ENCODE measurements around the gene NR2C2. TPM values are rescaled to one million over a fixed set of nuclear protein-coding genes. Genes with fewer than 3 reads are reported as not detected.

The NR2C2 gene
- polyA plus RNA-seq (2013, experiment 1 of 2): 17.7 TPM
- 17.2 TPM for polyA plus RNA-seq (2013, experiment 2 of 2)

DNA sequence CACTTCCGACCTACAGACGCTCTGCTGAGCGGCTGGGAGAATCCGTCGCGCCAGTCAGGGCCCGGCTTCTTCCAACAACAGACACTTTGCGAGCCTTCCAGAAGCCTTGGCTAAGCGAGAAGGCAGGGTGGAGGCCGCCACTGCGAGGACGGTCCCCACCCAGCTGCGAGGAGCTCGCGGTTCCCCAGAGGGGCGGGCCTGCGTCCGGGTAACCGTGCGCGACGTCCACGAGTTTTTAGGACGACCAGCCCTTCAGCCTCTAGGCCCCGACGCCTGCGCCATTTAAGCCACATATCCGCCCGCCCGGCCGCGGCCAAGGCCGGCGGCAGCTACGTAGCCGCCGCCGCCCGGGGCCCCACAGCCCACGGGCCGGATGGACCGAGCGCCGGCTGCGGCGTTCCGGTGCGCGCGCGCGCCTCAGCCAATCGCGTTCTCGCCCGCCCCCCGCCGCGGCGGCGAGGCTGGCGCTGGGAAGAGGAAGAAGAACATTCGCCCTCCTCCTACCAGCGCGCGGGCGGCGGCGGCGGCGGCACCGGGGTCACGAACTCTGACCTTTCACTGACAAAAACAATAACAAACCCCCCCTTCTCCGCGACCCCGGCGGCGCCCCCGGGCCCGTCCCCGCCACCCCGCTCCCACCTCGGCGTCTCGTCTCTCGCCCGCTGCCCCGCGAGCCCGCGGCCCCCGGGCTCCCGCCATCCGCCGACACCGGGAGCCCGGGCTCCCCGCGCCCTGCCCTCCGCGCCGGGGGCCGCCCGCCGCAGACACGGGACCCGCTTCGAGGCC lies at the start of gene NR2C2:
NR2C2 (plus strand) TSS at position 484 of the 786 bp plus-strand sequence. CDS start 56,332 bp downstream, outside the sequence.
- H3K4ac ChIP-seq (ENCODE audit: low read depth, low read length): peak within 1 kb of the TSS; percentile 98
- H3K9ac ChIP-seq (ENCODE audit: low read length): peak within 1 kb of the TSS; percentile 99
- peak within 1 kb of the TSS; percentile 76 for H2BK120ac ChIP-seq (ENCODE audit: low read depth, low read length)
- peak; percentile 87 for DNase-seq
- H3K36me3 ChIP-seq (ENCODE audit: control insufficient read depth, insufficient read depth, low read length): peaks cover 7% of the 10 kb centered on the region
- H3K23ac ChIP-seq (ENCODE audit: low read length): peak within 1 kb of the TSS; percentile 90
- H3K4me2 ChIP-seq (ENCODE audit: low read length): peak within 1 kb of the TSS; percentile 88
- no peak within 1 kb of the TSS for H2AK5ac ChIP-seq (ENCODE audit: low read length)
- no peaks in the 10 kb centered on the region for H3K27me3 ChIP-seq (ENCODE audit: insufficient read depth, low read length, poor library complexity)
- H3K27ac ChIP-seq (ENCODE audit: low read depth, low read length): peak within 1 kb of the TSS; percentile 99
- WGBS (ENCODE audit: extremely low coverage, insufficient coverage, low lambda C conversion rate): no CpG with 5 or more reads among the region's 108 CpGs
- H3K79me2 ChIP-seq (ENCODE audit: control insufficient read depth, insufficient read depth, low read length): peaks cover 64% of the 10 kb centered on the region
- H3K4me3 ChIP-seq (ENCODE audit: low read length): peak within 1 kb of the TSS; percentile 93
- H3K56ac ChIP-seq (ENCODE audit: low read length): peak within 1 kb of the TSS; percentile 99
- peak within 1 kb of the TSS; percentile 93 for H2BK5ac ChIP-seq (ENCODE audit: low read length)
- H3K4me1 ChIP-seq (ENCODE audit: control insufficient read depth, low read depth, low read length): peaks cover 6% of the 10 kb centered on the region
- H4K5ac ChIP-seq (ENCODE audit: low read length): no peak within 1 kb of the TSS
- H3K79me1 ChIP-seq (ENCODE audit: low read length): peaks cover 24% of the 10 kb centered on the region
- peak within 1 kb of the TSS; percentile 100 for H3K18ac ChIP-seq (ENCODE audit: low read length)
- no peak within 1 kb of the TSS for H2BK15ac ChIP-seq (replicated peaks; ENCODE audit: low read depth)
- H4K8ac ChIP-seq (ENCODE audit: low read depth, low read length): no peak within 1 kb of the TSS

- no peak overlapping the region for H2BK5ac ChIP-seq (ENCODE audit: low read length)
- DNase-seq: no peak
- H3K4me3 ChIP-seq (ENCODE audit: low read length): no peak overlapping the region
- H2BK15ac ChIP-seq (replicated peaks; ENCODE audit: low read depth): no peak overlapping the region
- H3K4me2 ChIP-seq (ENCODE audit: low read length): no peak overlapping the region
- H3K56ac ChIP-seq (ENCODE audit: low read length): no peak overlapping the region
- H4K8ac ChIP-seq (ENCODE audit: low read depth, low read length): no peak overlapping the region
- H4K5ac ChIP-seq (ENCODE audit: low read length): no peak overlapping the region
- H3K27ac ChIP-seq (ENCODE audit: low read depth, low read length): no peak overlapping the region
- no peaks in the 10 kb centered on the region for H3K4me1 ChIP-seq (ENCODE audit: control insufficient read depth, low read depth, low read length)
- H3K18ac ChIP-seq (ENCODE audit: low read length): no peak overlapping the region
- H3K23ac ChIP-seq (ENCODE audit: low read length): no peak overlapping the region
- H3K27me3 ChIP-seq (ENCODE audit: insufficient read depth, low read length, poor library complexity): no peaks in the 10 kb centered on the region
- no CpG with 5 or more reads among the region's 7 CpGs for WGBS (ENCODE audit: extremely low coverage, insufficient coverage, low lambda C conversion rate)
- H3K36me3 ChIP-seq (ENCODE audit: control insufficient read depth, insufficient read depth, low read length): no peaks in the 10 kb centered on the region
- H3K79me1 ChIP-seq (ENCODE audit: low read length): no peaks in the 10 kb centered on the region
- H3K79me2 ChIP-seq (ENCODE audit: control insufficient read depth, insufficient read depth, low read length): no peaks in the 10 kb centered on the region
- H3K4ac ChIP-seq (ENCODE audit: low read depth, low read length): no peak overlapping the region
- H2BK120ac ChIP-seq (ENCODE audit: low read depth, low read length): no peak overlapping the region
- no peak overlapping the region for H2AK5ac ChIP-seq (ENCODE audit: low read length)
- no peak overlapping the region for H3K9ac ChIP-seq (ENCODE audit: low read length)
Observed at GRCh38 chr3:14898929-14899328, 48.5 kb upstream of the NR2C2 start.

DNA sequence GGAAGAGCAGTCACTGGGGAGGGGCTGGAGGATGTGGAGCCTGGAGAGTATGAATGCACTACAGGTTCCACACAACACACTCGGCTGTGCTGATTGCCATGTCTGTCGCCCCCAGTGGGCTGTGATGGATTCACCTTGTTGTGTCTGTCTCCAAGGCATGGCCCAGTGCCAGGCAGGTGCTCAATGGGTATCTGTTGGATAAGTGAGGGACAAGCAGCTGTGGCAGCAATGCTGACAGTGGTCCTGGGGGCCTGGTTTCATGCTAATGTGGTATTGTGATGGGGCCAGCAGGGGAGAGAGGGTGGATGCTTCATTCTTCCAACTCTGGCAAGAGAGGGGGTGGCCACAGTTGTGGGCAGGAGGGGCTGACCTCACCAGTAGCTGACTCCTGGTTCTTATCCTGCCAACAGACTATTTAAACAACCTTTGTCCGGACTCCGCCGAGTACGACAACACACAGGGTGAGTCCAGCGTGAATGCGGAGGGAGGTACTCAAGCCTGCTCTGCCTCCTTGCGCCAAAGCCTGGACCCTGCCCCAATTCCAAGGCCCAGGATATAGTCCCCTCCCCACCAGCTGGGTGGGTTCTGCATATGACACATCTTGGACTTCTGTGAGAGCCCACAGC lies 47.3 kb upstream of the NR2C2 start:
- Histone ChIP-seq H3K4me3 (ENCODE audit: low read length) (no peak overlapping the region), H3K79me2 (ENCODE audit: control insufficient read depth, insufficient read depth, low read length) (no peaks in the 10 kb centered on the region), H2BK5ac (ENCODE audit: low read length) (no peak overlapping the region), H3K56ac (ENCODE audit: low read length) (no peak overlapping the region), H3K9ac (ENCODE audit: low read length) (no peak overlapping the region), H3K18ac (ENCODE audit: low read length) (no peak overlapping the region), H3K79me1 (ENCODE audit: low read length) (no peaks in the 10 kb centered on the region), H3K23ac (ENCODE audit: low read length) (no peak overlapping the region), H3K27ac (ENCODE audit: low read depth, low read length) (no peak overlapping the region), H3K27me3 (ENCODE audit: insufficient read depth, low read length, poor library complexity) (no peaks in the 10 kb centered on the region), H4K5ac (ENCODE audit: low read length) (no peak overlapping the region), H2BK120ac (ENCODE audit: low read depth, low read length) (no peak overlapping the region), H4K8ac (ENCODE audit: low read depth, low read length) (no peak overlapping the region), H3K4me1 (ENCODE audit: control insufficient read depth, low read depth, low read length) (no peaks in the 10 kb centered on the region), H3K4me2 (ENCODE audit: low read length) (no peak overlapping the region), H3K4ac (ENCODE audit: low read depth, low read length) (no peak overlapping the region), H2BK15ac (replicated peaks; ENCODE audit: low read depth) (no peak overlapping the region), H3K36me3 (ENCODE audit: control insufficient read depth, insufficient read depth, low read length) (no peaks in the 10 kb centered on the region), H2AK5ac (ENCODE audit: low read length) (no peak overlapping the region)
- WGBS (ENCODE audit: extremely low coverage, insufficient coverage, low lambda C conversion rate): no CpG with 5 or more reads among the region's 9 CpGs
- DNase-seq: peak; percentile 60

DNA sequence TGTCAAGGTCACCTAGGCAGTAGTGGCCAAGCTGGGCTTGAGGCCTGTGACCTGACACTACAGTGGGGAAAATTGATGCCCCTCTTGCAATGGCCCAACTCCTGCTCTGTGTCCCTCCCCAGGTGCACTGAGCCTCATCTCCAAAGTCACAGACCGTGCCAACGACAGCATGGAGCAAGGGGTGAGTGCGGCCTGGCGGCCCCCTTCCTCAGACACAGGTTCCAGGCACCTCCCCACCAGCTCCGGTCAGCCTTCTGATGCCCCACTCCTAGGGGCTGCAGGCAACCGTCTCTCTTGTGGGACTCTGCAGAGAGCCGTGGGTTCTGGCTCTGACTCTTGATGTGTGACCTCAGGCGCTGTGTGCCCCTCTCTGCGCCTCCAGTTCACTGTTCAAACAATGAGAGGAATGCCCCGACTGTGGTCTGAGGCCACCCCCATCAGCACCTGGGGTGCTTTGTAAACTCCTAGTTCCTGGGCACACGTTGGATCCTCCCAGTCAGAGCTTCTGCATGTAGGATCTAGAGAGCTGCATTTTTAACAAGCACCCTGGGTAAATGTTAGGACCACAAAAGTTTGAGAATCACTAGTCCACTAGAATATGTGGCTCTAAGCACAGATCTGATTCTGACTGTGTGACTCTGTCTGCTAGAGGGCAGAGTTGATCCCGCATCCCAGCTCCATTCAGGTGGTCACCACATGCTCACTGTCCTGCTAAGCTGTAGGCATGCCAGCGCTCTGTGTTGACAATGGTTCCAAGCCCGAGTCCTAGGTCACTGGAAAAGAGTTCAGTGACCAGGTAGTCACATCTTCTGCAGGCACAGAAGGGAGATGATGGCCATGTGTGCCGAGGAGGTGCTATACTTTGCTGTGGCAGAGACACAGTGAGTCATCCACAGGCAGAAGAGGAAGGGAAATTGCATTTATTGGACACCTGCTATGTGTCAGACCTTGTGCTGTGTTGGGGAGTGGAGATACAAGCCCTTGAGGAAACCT lies 46.2 kb upstream of the NR2C2 start:
- no CpG with 5 or more reads among the region's 15 CpGs for WGBS (ENCODE audit: extremely low coverage, insufficient coverage, low lambda C conversion rate)

GRCh38 chr3:14902719-14903118 lies 44.7 kb upstream of the NR2C2 start:
- Histone ChIP-seq H4K5ac (ENCODE audit: low read length) (no peak overlapping the region), H3K18ac (ENCODE audit: low read length) (no peak overlapping the region), H3K56ac (ENCODE audit: low read length) (no peak overlapping the region), H3K79me2 (ENCODE audit: control insufficient read depth, insufficient read depth, low read length) (no peaks in the 10 kb centered on the region), H4K8ac (ENCODE audit: low read depth, low read length) (no peak overlapping the region), H3K4ac (ENCODE audit: low read depth, low read length) (no peak overlapping the region), H2BK120ac (ENCODE audit: low read depth, low read length) (no peak overlapping the region), H2AK5ac (ENCODE audit: low read length) (no peak overlapping the region), H3K27me3 (ENCODE audit: insufficient read depth, low read length, poor library complexity) (no peaks in the 10 kb centered on the region), H2BK15ac (replicated peaks; ENCODE audit: low read depth) (no peak overlapping the region), H3K36me3 (ENCODE audit: control insufficient read depth, insufficient read depth, low read length) (no peaks in the 10 kb centered on the region), H3K4me3 (ENCODE audit: low read length) (no peak overlapping the region), H3K27ac (ENCODE audit: low read depth, low read length) (no peak overlapping the region), H3K4me1 (ENCODE audit: control insufficient read depth, low read depth, low read length) (no peaks in the 10 kb centered on the region), H3K23ac (ENCODE audit: low read length) (no peak overlapping the region), H2BK5ac (ENCODE audit: low read length) (no peak overlapping the region), H3K9ac (ENCODE audit: low read length) (no peak overlapping the region), H3K79me1 (ENCODE audit: low read length) (no peaks in the 10 kb centered on the region), H3K4me2 (ENCODE audit: low read length) (no peak overlapping the region)
- WGBS (ENCODE audit: extremely low coverage, insufficient coverage, low lambda C conversion rate): no CpG with 5 or more reads among the region's 7 CpGs
- no peak for DNase-seq

More for the DNA sequence above, 46.2 kb upstream of the NR2C2 start:
- no peaks in the 10 kb centered on the region for H3K36me3 ChIP-seq (ENCODE audit: control insufficient read depth, insufficient read depth, low read length)
- no peak overlapping the region for H3K4me2 ChIP-seq (ENCODE audit: low read length)
- no peaks in the 10 kb centered on the region for H3K79me2 ChIP-seq (ENCODE audit: control insufficient read depth, insufficient read depth, low read length)
- no peaks in the 10 kb centered on the region for H3K79me1 ChIP-seq (ENCODE audit: low read length)
- DNase-seq: no peak
- H2BK120ac ChIP-seq (ENCODE audit: low read depth, low read length): no peak overlapping the region
- H3K23ac ChIP-seq (ENCODE audit: low read length): no peak overlapping the region
- no peak overlapping the region for H3K4ac ChIP-seq (ENCODE audit: low read depth, low read length)
- H3K9ac ChIP-seq (ENCODE audit: low read length): no peak overlapping the region
- H2AK5ac ChIP-seq (ENCODE audit: low read length): no peak overlapping the region
- H2BK5ac ChIP-seq (ENCODE audit: low read length): no peak overlapping the region
- no peak overlapping the region for H3K27ac ChIP-seq (ENCODE audit: low read depth, low read length)
- H3K18ac ChIP-seq (ENCODE audit: low read length): no peak overlapping the region
- H4K5ac ChIP-seq (ENCODE audit: low read length): no peak overlapping the region
- H3K4me3 ChIP-seq (ENCODE audit: low read length): no peak overlapping the region
- no peak overlapping the region for H3K56ac ChIP-seq (ENCODE audit: low read length)
- no peak overlapping the region for H4K8ac ChIP-seq (ENCODE audit: low read depth, low read length)
- H2BK15ac ChIP-seq (replicated peaks; ENCODE audit: low read depth): no peak overlapping the region
- no peaks in the 10 kb centered on the region for H3K27me3 ChIP-seq (ENCODE audit: insufficient read depth, low read length, poor library complexity)
- no peaks in the 10 kb centered on the region for H3K4me1 ChIP-seq (ENCODE audit: control insufficient read depth, low read depth, low read length)

Measured in mesendoderm (in vitro differentiated cells).